ENCODE measurements around the gene FNDC8. TPM values are rescaled to one million over a fixed set of nuclear protein-coding genes. Genes with fewer than 3 reads are reported as not detected.

The FNDC8 gene
- total RNA-seq, 2 experiments from 2014 or later: not detected

GRCh38 chr17:35142467-35142796 is 21.0 kb downstream of the FNDC8 start:
- peak overlapping the region; percentile 77; the same call in 1 of the 2 replicates for H2AFZ ChIP-seq (ENCODE audit: low read length)
- H3K36me3 ChIP-seq (ENCODE audit: insufficient read depth, low read length): peaks cover 34% of the 10 kb centered on the region
- no peaks in the 10 kb centered on the region for H3K9me2 ChIP-seq (ENCODE audit: insufficient read depth, low read length)
- peaks cover 9% of the 10 kb centered on the region for H4K20me1 ChIP-seq (ENCODE audit: insufficient read depth, low read length)
- no peaks in the 10 kb centered on the region for H3K9me3 ChIP-seq (ENCODE audit: low read length)
- no TSS peak for BruUV-seq (replicated peaks)
- peaks cover 30% of the 10 kb centered on the region for H3K79me2 ChIP-seq (ENCODE audit: insufficient read depth, low read depth, low read length)
- peaks cover 16% of the 10 kb centered on the region for H3K4me1 ChIP-seq (ENCODE audit: insufficient read depth, low read length, poor library complexity, severe bottlenecking)
- CTCF ChIA-PET (ENCODE audit: unreplicated experiment): interaction anchor here (0.5 kb wide), 1 partner anchor 171 kb away, joined by 3 read pairs; no protein-coding TSS in a partner anchor
- TF ChIP-seq EZH2phosphoT487 (IDR thresholded peaks at IDR 0.05; ENCODE audit: borderline replicate concordance, low read depth, low read length) (no peak), CTCF (conservative IDR thresholded peaks at IDR 0.05; ENCODE audit: low read length) (no peak)
- peak overlapping the region; percentile 26; the same call in 1 of the 2 replicates for H3K4me2 ChIP-seq (ENCODE audit: low read length)
- POLR2A ChIA-PET: no interaction called here
- H3K4me3 ChIP-seq (ENCODE audit: low read depth, low read length, poor library complexity, severe bottlenecking): peak overlapping the region; percentile 99
- intact Hi-C loops (cut with micrococcal nuclease; ENCODE audit: unreplicated experiment): loop anchor here (2.0 kb wide), 1 partner anchor 100 kb away; the partner anchor contains the start of gene SLFN5
- no peak for DNase-seq (ENCODE audit: low spot score)
- no peak overlapping the region for H3K27ac ChIP-seq (ENCODE audit: low read depth, low read length, poor library complexity, severe bottlenecking)

GRCh38 chr17:35144840-35145239 is 23.4 kb downstream of the FNDC8 start:
- ChIA-PET POLR2A (interaction anchor here (0.6 kb wide), 1 partner anchor 1070 kb away, joined by 6 read pairs; no protein-coding TSS in a partner anchor), CTCF (ENCODE audit: unreplicated experiment) (no interaction called here)
- TF ChIP-seq CTCF (conservative IDR thresholded peaks at IDR 0.05; ENCODE audit: low read length) (no peak), EZH2phosphoT487 (IDR thresholded peaks at IDR 0.05; ENCODE audit: borderline replicate concordance, low read depth, low read length) (no peak)
- peaks cover 10% of the 10 kb centered on the region for H3K36me3 ChIP-seq (ENCODE audit: insufficient read depth, low read length)
- no peaks in the 10 kb centered on the region for H3K9me2 ChIP-seq (ENCODE audit: insufficient read depth, low read length)
- H2AFZ ChIP-seq (ENCODE audit: low read length): no peak overlapping the region
- peaks cover 14% of the 10 kb centered on the region for H3K4me1 ChIP-seq (ENCODE audit: insufficient read depth, low read length, poor library complexity, severe bottlenecking)
- peaks cover 6% of the 10 kb centered on the region for H4K20me1 ChIP-seq (ENCODE audit: insufficient read depth, low read length)
- intact Hi-C loops (cut with micrococcal nuclease; ENCODE audit: unreplicated experiment): no loop called here
- DNase-seq (ENCODE audit: low spot score): no peak
- no TSS peak for BruUV-seq (replicated peaks)
- H3K9me3 ChIP-seq (ENCODE audit: low read length): no peaks in the 10 kb centered on the region
- H3K4me3 ChIP-seq (ENCODE audit: low read depth, low read length, poor library complexity, severe bottlenecking): no peak overlapping the region
- H3K4me2 ChIP-seq (ENCODE audit: low read length): no peak overlapping the region
- peaks cover 22% of the 10 kb centered on the region for H3K79me2 ChIP-seq (ENCODE audit: insufficient read depth, low read depth, low read length)
- H3K27ac ChIP-seq (ENCODE audit: low read depth, low read length, poor library complexity, severe bottlenecking): no peak overlapping the region

- no peaks in the 10 kb centered on the region for H4K20me1 ChIP-seq (ENCODE audit: insufficient read depth, low read length)
- TF ChIP-seq CTCF (conservative IDR thresholded peaks at IDR 0.05; ENCODE audit: low read length): no peak
- no peak for TF ChIP-seq EZH2phosphoT487 (IDR thresholded peaks at IDR 0.05; ENCODE audit: borderline replicate concordance, low read depth, low read length)
- BruUV-seq (replicated peaks): no TSS peak
- no peak overlapping the region for H3K4me2 ChIP-seq (ENCODE audit: low read length)
- intact Hi-C loops (cut with micrococcal nuclease; ENCODE audit: unreplicated experiment): no loop called here
- ChIA-PET CTCF (ENCODE audit: unreplicated experiment) (no interaction called here), POLR2A (no interaction called here)
- peaks cover 8% of the 10 kb centered on the region for H3K79me2 ChIP-seq (ENCODE audit: insufficient read depth, low read depth, low read length)
- no peaks in the 10 kb centered on the region for H3K9me2 ChIP-seq (ENCODE audit: insufficient read depth, low read length)
- H3K36me3 ChIP-seq (ENCODE audit: insufficient read depth, low read length): no peaks in the 10 kb centered on the region
- no peak overlapping the region for H3K4me3 ChIP-seq (ENCODE audit: low read depth, low read length, poor library complexity, severe bottlenecking)
- DNase-seq (ENCODE audit: low spot score): no peak
- no peak overlapping the region for H2AFZ ChIP-seq (ENCODE audit: low read length)
- no peak overlapping the region for H3K27ac ChIP-seq (ENCODE audit: low read depth, low read length, poor library complexity, severe bottlenecking)
- no peaks in the 10 kb centered on the region for H3K4me1 ChIP-seq (ENCODE audit: insufficient read depth, low read length, poor library complexity, severe bottlenecking)
- H3K9me3 ChIP-seq (ENCODE audit: low read length): no peaks in the 10 kb centered on the region
These were observed 24.9 kb downstream of the FNDC8 start for GRCh38 chr17:35146214-35146833.

All from OCI-LY7 (cell line).